Activated CD8-positive, alpha-beta memory T cell treated with anti-CD3 and anti-CD28 coated beads, Interleukin-2, amount 50 U/mL, for 1 hour (primary cell): ENCODE data around the gene RPL37A.
"Not testable (repeated sequence)": the region's sequence is repeated elsewhere in the genome, so short reads cannot be mapped to it uniquely, and the experiment has no call there.

Experiments
- DNase-seq: peaks from one replicate; pipeline ENCODE4 v3.0.0-alpha.2; 2020; ENCODE audit errors: extremely low read depth

Gene RPL37A

DNA sequence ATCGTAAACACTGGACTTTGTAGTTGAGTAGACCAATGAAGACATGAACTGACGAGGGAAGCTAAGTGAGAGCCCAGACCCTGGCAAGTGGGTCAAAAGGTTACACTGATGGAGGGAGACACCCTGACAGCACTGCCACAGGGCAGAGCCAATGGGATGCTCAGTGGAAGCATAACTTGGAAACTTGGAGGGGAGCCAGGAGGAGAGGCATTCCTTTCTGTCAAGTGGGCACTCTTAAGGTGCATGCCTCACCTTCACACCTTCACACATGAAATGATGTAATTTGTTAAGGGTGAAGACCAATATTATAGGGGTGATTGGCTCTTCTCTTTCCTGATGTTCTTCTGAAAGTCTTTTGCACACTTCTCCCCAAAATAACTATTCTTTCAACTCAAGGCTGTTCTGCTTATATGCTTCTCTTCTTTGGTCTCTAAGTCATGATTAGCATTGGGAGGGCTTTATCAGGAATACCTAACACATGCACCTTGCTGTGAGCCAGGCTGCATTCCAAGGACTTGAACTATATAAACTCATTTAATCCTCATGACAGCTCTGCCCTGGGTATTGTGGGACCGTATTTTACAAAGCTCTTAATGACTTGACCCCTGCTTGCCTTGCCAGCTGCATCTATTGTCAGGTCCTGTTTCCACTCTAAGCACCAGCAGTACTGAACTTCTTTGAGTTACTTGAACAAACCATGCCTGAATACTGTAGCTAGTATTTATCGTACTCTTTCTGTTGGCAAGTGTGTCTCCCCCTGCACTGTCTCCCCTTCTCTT, 19.0 kb downstream of the RPL37A start:
- no peak for DNase-seq

DNA sequence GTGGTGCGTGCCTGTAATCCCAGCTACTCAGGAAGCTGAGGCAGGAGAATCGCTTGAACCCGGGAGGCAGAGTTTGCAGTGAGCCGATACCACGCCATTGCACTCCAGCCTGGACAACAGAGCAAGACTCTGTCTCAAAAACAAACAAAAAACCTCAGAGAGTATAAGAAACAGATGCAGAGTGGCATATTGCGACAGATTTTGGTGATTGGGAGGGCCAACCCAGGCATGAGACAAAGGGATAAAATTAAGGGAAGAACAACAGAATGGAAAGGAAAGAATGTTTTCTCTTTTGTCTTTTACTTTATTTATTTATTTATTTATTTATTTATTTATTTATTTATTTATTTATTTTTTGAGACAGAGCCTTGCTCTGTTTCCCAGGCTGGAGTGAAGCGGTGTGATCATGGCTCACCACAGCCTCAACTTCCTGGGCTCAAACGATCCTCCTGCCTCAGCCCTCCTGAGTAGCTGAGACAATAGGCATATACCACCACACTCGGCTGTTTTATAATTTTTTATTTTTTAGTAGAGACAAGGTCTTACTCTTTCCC, 20.0 kb downstream of the RPL37A start:
- DNase-seq, result not testable (repeated sequence)

DNA sequence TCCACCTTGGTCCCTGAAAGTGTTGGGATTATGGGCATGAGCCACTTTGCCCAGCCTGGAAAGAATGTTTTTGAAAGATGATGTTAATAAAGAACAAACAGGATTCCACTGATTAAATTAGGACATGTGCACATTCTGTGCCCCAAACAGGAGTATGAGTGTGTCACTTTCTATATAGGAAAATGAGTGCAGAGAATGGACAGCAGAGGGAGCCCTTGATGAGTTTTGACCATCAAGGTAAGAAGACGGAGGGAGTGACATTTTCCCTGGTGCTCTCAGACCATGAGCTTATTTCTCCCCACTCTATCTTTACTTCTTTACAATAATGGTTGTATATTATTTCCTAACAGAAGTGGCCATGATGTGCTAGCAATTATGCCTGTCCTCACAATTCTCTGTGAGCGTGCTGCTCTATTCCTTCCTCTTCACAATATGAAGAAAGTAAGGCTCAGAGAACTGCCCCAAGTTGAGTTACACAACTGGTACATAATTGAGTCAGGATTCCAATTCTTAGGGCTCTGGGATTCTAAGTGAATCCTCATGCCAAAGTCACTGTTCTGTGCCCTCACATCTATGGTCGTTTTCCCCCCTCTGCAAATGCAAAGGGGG, 20.6 kb downstream of the RPL37A start:
- no peak for DNase-seq

DNA sequence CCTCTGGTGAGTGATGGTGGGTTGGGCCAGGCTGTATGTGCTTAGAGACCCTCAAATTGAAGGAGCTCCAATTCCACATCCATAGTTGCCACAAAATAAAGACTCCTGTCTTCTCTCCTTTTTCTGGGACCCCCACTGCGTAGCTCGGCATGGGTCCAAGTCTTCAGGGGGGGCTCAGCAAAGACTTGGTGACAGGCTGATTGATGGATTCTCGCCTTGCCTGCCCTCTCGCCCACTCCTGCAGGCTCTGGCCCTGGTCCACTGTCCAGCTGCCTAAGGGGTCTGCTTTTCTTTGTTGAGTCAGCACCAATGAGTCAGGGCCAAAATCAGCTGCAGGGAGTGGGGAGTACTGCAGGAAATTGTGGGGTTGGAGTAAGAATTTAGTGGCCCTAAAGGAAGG, 21.5 kb downstream of the RPL37A start:
- DNase-seq, result no peak

DNA sequence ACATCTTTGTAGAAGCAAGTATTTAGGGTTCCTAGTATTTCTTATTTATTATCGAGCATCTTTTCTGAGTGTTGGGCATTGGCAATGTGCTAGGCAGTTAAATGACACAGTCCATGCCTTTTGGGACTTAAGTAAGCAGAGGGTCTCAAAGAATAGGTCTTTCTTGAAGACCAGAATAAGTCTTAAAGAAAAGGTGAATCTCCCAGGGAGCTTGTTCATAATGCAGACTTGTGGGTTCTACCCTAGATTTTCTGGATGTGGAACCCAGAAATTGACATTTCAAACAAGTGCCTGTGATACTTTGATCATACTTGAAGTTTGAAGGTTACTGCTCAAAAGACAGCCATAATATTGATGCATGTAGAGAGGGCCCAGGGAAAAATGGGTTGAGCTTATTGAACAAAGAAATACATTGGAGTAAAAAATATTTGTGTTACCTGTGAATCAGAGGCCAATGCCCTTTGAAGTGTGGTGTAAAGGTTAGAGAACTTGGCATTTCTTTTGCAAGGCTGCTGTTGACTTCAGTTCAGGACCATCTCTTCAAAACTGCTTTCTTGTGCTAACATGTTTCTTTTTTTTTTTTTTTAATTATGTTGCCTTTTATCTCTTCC, 24.4 kb downstream of the RPL37A start:
- no peak for DNase-seq

DNA sequence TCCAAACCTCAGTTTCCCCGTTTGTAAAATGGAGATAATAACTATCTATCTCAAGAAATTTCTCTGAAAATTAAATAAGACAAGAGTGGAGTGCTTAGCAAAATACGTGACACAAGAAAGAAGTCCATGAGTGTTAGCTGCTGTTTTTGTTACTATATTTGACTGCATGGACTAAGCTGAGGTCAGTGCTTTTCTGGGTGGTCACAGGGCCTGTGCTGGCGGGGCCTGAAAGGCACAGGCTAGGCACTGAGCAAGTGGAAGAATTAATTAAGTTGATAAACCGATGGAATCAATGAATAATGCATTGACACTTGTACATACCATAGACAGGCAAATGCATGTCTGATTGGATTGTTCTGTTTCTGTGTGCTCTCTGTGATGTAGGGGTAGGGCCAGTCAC, 27.3 kb downstream of the RPL37A start:
- DNase-seq, result no peak

DNA sequence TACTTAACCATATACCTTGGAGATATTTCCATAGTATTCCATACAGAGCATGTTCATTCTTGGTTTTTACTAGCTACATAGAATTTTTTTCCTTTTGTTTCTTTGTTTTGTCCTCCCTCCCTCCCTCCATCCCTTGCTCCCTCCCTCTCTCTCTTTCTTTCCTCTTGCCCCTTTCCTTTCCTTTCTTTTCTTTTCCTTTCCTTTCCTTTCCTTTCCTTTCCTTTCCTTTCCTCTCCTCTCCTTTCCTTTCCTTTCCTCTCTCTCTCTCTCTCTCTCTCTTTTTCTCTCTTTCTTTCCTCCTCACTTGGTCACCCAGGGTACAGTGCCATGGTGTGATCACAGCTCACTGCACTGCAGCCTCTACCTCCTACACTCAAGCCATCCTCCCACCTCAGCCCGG, 28.3 kb downstream of the RPL37A start:
- DNase-seq, result no peak

DNA sequence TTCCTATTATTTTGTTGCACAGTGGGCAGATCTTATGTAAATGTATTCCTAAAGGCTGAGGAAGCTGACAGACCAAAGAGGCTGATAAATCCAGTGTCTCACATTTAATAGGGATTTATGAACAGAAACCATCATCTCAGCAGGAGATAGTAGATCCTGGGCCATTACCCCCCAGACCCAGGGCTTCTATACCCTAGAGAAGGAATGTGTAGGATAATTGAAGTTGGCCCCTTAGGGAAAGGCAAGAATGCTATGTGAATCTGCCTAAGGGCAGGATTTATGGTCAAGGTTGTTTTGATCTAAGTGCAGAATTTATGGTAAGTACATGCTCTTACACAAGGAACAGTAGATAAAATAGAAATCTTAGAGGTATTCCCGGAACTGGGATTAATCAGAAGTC, 29.0 kb downstream of the RPL37A start:
- no peak for DNase-seq

DNA sequence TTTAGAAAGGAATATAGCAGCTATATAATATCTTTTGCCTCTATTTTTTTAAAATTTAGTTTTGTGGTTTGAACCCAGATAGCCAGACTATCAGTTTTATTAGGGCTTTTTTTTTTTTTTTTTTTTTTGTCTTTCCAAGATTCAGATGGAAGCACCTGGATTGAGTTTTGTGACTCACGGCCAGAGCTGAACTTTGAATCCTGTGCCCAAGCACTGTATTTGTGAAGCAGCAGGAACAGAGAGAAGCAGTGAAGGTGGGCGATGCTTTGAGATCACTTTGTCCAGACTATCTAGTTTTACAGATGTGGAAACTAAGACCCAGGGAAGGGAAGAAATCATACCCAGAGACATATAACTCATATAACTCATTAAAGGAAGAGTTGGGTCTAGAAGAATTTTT, 33.9 kb downstream of the RPL37A start:
- no peak for DNase-seq

DNA sequence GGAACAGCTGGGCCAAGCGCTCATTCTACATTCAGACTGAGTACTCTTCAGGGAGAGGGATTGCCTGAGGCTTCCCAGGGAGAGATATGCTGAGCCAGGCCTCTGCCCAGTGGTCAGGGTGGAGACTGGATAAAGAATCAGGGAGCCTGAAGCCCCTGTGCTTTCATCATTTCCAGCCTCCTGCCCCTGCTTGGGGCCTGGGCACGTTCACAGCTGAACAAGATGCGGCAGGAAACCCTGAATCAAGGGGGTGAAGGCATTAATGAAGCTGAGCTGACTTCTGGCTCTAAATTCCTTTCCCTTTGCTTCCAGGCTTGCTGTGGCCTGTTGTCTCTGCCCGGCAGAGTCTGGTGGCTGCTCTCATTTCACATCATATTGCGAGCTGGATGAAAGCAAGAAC, 35.0 kb downstream of the RPL37A start:
- no peak for DNase-seq

DNA sequence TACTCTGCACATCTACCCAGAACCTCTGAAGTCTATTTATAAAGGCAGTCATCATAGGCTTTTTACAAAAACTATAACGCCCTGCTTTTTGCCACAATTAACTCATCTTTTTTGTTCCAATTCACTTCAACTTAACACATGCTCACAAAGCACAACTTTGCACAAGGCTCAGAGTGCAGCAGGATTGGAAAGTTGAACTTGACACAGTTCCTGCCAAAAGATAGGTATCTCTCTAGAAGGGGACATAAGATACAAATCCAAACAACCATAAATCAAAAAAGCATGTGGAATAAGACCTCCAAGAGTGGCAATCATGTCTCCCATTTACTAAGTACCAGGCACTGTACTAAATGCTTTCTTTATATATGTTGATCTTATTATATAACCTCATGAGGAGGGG, 36.2 kb downstream of the RPL37A start:
- DNase-seq, result no peak

DNA sequence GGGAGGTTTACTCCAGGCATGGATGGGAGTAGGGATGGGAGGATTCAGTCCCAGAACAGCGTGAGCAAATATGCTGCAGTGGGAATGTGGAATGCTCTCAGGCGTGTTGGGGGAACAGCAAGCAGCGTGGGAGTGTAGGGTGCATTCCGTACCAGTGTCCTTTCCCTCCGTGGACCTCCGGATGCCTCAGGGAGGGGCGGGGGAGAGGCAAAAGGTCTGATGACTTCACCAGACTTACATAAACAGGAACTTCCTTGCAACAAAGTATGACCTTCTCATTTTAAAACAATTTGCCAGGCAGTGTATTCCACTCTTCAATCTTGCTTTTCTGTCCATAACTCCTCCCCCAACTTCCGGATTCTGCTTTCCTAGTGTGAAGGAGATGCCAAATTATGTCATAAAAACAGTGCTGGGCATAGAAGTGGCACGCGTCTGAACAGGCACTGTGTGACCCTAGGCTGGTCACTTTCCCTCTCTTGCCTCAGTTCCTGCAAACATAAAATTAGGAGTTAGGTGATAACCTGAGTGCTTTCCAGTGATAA, 36.9 kb downstream of the RPL37A start:
- no peak for DNase-seq

DNA sequence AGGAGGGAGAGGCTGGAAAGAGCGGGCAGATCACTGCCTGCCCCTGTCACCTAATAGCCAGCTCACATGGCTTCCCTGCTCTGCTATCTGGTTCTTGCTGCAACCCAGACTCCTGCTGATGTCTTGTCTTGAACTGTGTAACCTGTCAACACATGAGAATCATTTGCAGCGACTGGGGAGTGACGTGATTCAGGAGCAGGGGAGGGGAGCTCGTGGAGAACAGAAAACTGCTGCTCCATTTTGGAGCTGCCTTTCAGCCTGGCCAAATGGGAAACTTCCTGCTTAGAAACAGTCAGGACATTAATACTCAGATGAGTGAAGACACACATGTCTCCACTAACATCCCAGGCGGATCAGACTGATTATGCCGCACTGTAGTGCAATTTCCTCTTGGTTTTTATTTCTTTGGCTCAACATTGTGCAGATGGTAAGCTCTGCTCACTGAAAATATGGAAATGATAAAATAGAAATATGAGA, 38.1 kb downstream of the RPL37A start:
- no peak for DNase-seq

DNA sequence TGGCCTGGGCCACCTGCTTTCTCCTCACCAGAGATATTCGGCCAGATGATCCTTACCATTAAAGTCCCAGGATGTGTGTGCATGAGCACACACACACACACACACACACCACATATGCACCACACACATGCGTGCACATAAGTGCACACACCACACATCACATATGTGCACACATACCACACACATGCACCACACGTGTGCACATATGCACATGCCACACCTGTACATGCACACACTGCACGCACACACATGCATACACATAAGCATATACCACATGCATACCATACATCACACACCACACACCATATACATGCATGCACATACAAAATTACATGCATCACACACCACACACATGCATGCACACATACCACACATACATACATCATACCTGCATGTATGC, 38.7 kb downstream of the RPL37A start:
- DNase-seq, result no peak

DNA sequence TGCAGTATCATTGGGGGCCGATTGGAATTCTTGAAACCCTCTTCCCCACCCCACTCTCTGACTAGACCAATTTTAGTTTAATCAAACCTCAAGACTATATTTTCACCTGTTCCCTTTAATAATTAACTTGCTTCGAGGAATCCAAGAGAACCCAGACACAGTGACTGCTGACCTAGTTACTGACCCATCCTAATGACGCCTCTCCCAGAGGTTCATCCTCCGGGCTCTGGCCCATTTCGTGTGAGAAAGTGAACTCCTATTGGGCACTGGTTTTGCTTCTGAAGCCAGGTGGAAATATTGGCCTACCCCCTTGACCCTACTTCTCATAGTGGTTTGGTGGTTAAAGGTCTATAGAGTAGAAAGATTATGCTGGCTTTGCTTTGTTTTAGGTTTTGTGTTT, 39.9 kb downstream of the RPL37A start:
- DNase-seq, result no peak

DNA sequence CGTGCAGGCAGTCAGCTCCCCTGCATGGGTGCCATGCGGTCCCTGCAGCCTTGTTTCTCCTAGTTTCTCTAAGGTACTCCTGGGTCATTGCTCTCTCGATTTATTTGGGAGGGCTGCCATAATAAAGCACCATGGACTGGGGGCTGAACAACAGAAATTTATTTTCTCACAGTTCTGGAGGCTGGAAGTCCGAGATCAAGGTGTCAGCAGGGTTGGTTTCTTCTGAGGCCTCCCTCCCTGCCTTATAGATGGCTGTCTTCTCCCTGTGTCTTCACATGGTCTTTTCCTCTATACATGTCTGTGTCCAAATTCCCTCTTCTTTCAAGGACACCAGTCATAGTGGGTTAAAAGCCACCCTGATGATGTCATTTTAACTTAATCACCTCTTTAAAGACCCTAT, 40.5 kb downstream of the RPL37A start:
- DNase-seq, result no peak

DNA sequence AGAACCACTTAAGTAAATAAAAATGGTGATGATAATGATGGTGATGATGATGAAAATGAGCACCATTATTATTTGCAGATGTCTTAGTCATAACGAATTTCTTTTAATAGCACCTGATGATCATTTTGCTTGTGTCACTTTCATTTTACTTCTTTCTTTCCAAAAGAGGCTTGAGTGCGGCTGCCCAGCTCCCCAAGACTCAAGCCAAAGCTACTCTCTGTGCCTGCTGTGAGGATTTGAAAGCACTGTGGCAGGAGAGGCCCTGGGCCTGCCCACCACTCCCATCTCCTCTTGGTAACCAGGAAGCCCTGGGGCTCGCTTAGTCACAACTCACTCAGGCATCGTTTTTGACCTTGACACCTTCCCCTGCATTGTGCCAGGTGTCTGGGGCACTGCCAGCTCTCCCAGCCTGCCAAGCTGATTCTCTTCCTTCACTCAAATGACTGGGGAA, 41.2 kb downstream of the RPL37A start:
- DNase-seq, result no peak

DNA sequence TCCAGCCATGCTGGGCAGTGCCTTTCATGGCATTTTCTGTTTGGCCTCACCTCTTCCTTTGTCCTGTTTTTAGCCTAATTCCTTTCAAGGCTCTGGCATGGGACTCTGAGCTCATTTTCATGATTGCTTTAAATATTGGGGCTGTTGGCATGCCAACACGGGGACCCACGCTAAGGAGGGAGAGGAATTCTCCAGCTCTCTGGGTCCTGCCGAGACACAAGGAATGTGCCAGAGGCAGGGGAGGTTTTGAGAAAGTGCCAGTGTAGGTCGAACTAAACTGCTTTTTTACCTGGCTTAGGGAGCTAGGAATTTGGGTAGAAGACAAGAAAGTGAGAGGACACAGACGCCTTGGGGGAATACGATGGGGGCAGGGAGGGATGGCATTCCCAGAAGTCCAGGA, 42.3 kb downstream of the RPL37A start:
- DNase-seq, result no peak

DNA sequence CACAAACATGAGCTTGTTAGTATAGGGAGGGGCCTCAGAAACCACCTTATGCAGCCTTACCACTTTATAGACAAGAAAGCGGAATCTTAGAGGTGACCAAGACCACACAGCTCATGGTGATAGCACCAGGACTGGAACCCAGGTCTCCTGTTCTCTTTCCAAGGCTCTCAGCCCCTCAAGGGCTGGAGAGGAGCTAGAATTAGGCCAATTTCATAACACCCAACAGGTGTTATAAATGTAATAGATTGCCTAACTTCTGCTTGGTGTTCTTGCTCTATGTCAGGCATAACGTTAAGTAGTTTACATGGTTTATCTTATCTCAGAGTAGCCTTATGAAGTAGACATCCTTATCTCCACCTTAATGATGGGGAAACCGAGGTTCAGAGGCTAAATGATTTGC, 42.9 kb downstream of the RPL37A start:
- DNase-seq, result no peak

DNA sequence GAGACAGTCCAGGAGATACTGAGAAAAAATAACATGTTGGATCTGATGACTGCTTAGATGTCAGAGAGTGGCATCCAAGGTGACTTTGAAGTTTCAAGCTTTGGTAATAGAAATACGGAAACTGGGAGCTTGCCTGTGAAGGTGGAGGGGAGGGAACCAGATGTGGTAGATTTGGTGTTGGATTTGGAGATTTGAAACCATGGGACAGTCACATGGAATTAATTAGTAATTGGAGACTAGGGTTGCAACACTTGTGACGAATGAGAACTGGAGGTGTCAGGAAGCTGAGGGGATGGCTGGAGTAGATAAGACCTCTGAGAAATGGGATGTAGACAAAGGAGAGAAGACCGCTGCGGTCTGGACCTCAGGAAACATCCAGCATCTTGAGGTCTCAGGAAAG, 46.7 kb downstream of the RPL37A start:
- no peak for DNase-seq

DNA sequence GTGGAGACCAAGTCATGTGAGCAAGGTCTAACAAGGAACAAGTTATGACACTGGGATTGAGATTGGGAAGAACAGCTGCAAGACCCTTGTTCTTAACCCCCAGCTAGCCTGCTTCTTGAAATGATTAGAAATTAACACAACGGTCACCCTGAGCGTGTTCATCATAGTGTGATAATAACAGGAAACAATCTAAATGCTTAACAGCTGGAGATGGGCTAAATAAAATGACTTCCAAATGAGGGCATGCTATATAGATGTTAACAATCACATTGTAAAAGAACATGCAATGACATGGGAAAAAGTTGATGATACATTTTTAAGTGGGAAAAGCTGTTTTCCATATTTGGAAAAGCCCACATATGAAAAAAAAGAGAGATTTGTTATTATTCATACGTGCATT, 47.6 kb downstream of the RPL37A start:
- no peak for DNase-seq

DNA sequence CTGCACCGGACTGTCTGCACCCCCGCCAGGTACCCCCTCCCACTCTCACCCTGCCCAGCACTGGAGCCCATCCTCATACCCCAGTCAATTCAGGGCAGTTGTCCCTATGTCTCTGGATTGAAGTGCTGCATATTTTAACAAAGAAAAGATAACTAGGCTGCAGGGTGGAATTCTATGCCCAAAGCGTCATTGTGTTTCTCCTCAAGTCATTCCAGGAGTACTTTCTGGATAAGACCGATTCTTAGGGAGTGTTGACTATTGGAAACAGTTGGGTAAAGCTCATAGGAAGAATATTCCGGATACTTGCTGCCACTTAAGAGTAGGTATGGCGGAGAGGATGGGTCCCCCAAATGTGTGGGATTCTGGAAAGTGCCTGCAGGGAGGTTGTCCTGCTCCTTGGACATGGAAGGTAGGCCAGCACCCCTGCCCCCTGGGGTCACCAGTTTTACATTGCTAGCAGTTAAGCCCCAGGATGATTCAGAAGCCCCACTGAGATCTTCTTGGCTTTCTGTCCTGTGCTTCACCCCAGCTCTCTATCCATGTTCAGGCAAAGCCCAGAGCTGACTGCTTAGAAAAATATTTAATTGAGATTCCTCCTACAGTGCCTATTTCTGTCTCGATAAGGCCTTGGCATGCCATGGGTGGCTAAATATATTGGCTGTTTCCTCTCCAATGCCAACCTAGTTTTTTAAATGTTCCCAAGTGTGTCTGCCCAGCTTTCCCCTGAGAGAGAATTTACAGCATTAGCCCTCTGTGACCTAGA, 48.2 kb downstream of the RPL37A start:
- DNase-seq, result no peak
